Mammary epithelial cell (primary cell): ENCODE measurements around the gene TCF25.

Experiments used
- EZH2 ChIP-seq: IDR thresholded peaks from 2 replicates; pipeline ENCODE4 v1.6.1; 2012; ENCODE audit warnings: low read length, inconsistent platforms, borderline replicate concordance
- TF ChIP-seq, protein P1 (sequence below), 2 donors: IDR thresholded peaks in 1 of 2; conservative IDR thresholded peaks in 1 of 2; 2 replicates each; pipeline ENCODE4 v1.5.1; 2011 to 2012; ENCODE audit warnings: inconsistent platforms in 2 of 2, low read length in 2 of 2, mild to moderate bottlenecking in 2 of 2, control low read depth in 1 of 2, low read depth in 1 of 2; ENCODE audit not compliant: insufficient read depth in 1 of 2; ENCODE audit errors: extremely low read depth in 1 of 2

DNA sequence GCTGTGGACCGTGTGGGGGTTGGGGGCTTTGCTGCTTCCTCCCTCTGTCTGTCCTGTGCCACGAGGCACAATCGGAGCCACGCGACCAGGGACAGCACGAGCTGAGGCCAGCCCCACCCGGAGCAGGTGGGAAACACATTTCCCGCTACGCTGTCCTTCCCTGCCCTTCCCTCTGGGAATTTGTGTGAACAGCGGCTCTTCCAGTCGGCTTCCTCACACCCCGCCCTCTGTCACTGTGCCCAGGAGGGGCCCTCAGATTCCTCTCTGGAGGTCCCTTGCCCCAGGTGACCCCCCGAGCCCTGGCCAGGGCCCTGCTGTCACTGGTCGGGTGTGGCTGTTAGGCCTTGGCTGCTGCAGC is 25.5 kb upstream of the TCF25 start:
- TF ChIP-seq, protein P1, sequence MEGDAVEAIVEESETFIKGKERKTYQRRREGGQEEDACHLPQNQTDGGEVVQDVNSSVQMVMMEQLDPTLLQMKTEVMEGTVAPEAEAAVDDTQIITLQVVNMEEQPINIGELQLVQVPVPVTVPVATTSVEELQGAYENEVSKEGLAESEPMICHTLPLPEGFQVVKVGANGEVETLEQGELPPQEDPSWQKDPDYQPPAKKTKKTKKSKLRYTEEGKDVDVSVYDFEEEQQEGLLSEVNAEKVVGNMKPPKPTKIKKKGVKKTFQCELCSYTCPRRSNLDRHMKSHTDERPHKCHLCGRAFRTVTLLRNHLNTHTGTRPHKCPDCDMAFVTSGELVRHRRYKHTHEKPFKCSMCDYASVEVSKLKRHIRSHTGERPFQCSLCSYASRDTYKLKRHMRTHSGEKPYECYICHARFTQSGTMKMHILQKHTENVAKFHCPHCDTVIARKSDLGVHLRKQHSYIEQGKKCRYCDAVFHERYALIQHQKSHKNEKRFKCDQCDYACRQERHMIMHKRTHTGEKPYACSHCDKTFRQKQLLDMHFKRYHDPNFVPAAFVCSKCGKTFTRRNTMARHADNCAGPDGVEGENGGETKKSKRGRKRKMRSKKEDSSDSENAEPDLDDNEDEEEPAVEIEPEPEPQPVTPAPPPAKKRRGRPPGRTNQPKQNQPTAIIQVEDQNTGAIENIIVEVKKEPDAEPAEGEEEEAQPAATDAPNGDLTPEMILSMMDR (conservative IDR thresholded peaks at IDR 0.05 in 1 of 2, IDR thresholded peaks at IDR 0.05 in 1 of 2; ENCODE audit: extremely low read depth in 1 of 2, insufficient read depth in 1 of 2, low read depth in 1 of 2, low read length in 2 of 2) = no peak
- TF ChIP-seq EZH2 = no peak
